Measurements from ENCODE around the gene MBP. TPM values are rescaled to one million over a fixed set of nuclear protein-coding genes. Genes with fewer than 3 reads are reported as not detected.

MBP gene
- total RNA-seq, 1 experiment from 2014 or later = 88.8 TPM

GRCh38 chr18:76979906-76980305, 152.7 kb downstream of the MBP start:
- no peak for TF ChIP-seq POLR2AphosphoS5 (IDR thresholded peaks at IDR 0.05; ENCODE audit: low read depth, low read length)
- TF ChIP-seq REST (IDR thresholded peaks at IDR 0.05; ENCODE audit: insufficient read depth in 1 of 2, low read depth in 2 of 2, low read length in 1 of 2) = no peak
- TF ChIP-seq CTCF (IDR thresholded peaks at IDR 0.05) = no peak
- no peak for TF ChIP-seq SIN3A (IDR thresholded peaks at IDR 0.05; ENCODE audit: borderline replicate concordance, insufficient read depth, low read depth, low read length)
- TF ChIP-seq TCF7L2 (IDR thresholded peaks at IDR 0.05; ENCODE audit: low read depth, low read length) = no peak
- in situ Hi-C loops (cut with HindIII; ENCODE audit: low pct_unique_long_range_greater_than_20kb, low sequenced_read_pairs) = no loop called here
- no peak for DNase-seq (ENCODE audit: low read depth, low spot score)
- no peaks in the 10 kb centered on the region for H3K27me3 ChIP-seq (ENCODE audit: control insufficient read depth, insufficient read depth, low read length)
- H3K4me1 ChIP-seq (ENCODE audit: control insufficient read depth, insufficient read depth, low read length) = peaks cover 6% of the 10 kb centered on the region
- no peak overlapping the region for H3K27ac ChIP-seq (ENCODE audit: low read length)
- no peak overlapping the region for H3K4me3 ChIP-seq (ENCODE audit: low read depth in 2 of 2, low read length in 2 of 2)
- no peaks in the 10 kb centered on the region for H3K36me3 ChIP-seq (ENCODE audit: control insufficient read depth, insufficient read depth, low read length)
- POLR2A ChIA-PET = no interaction called here
- BruUV-seq (replicated peaks) = no TSS peak
- intact Hi-C loops (cut with micrococcal nuclease; ENCODE audit: unreplicated experiment) = loop anchor here (5.0 kb wide), 1 partner anchor 58 kb away; no protein-coding TSS in a partner anchor
- CTCF ChIA-PET = interaction anchor here (0.6 kb wide), 1 partner anchor 76 kb away, joined by 3 read pairs; no protein-coding TSS in a partner anchor
- ATAC-seq = no peak
- no peaks in the 10 kb centered on the region for H3K9me3 ChIP-seq (ENCODE audit: control insufficient read depth, insufficient read depth, low read depth, low read length)

- no peak for TF ChIP-seq POLR2AphosphoS5 (IDR thresholded peaks at IDR 0.05; ENCODE audit: low read depth, low read length)
- TF ChIP-seq TCF7L2 (IDR thresholded peaks at IDR 0.05; ENCODE audit: low read depth, low read length) = no peak
- no peak for TF ChIP-seq SIN3A (IDR thresholded peaks at IDR 0.05; ENCODE audit: borderline replicate concordance, insufficient read depth, low read depth, low read length)
- no peak for TF ChIP-seq REST (IDR thresholded peaks at IDR 0.05; ENCODE audit: insufficient read depth in 1 of 2, low read depth in 2 of 2, low read length in 1 of 2)
- TF ChIP-seq CTCF (IDR thresholded peaks at IDR 0.05) = no peak
- no peaks in the 10 kb centered on the region for H3K36me3 ChIP-seq (ENCODE audit: control insufficient read depth, insufficient read depth, low read length)
- BruUV-seq (replicated peaks) = no TSS peak
- H3K9me3 ChIP-seq (ENCODE audit: control insufficient read depth, insufficient read depth, low read depth, low read length) = no peaks in the 10 kb centered on the region
- ChIA-PET CTCF (no interaction called here), POLR2A (no interaction called here)
- intact Hi-C loops (cut with micrococcal nuclease; ENCODE audit: unreplicated experiment) (no loop called here), in situ Hi-C loops (cut with HindIII; ENCODE audit: low pct_unique_long_range_greater_than_20kb, low sequenced_read_pairs) (no loop called here)
- DNase-seq (ENCODE audit: low read depth, low spot score) = no peak
- no peaks in the 10 kb centered on the region for H3K27me3 ChIP-seq (ENCODE audit: control insufficient read depth, insufficient read depth, low read length)
- no peak overlapping the region for H3K4me3 ChIP-seq (ENCODE audit: low read depth in 2 of 2, low read length in 2 of 2)
- H3K4me1 ChIP-seq (ENCODE audit: control insufficient read depth, insufficient read depth, low read length) = peaks cover 6% of the 10 kb centered on the region
- no peak overlapping the region for H3K27ac ChIP-seq (ENCODE audit: low read length)
- no peak for ATAC-seq
These were observed 153.4 kb downstream of the MBP start for GRCh38 chr18:76979111-76979751.
